SK-N-SH (cell line): ENCODE results near the gene UCP3.

Experiments
- CHD2 ChIP-seq: fragments of 150-350 bp; IDR thresholded peaks from 2 replicates; pipeline ENCODE4 v1.6.1; 2018; ENCODE audit warnings: low read length; ENCODE audit not compliant: partially characterized antibody
- EP300 ChIP-seq, 2 experiments: IDR thresholded peaks; 2 replicates each; pipeline versions ENCODE4 v1.4.0 to v1.6.1; 2012; ENCODE audit warnings: borderline replicate concordance in 1 of 2, low read depth in 1 of 2, low read length in 1 of 2
- EZH2phosphoT487 ChIP-seq: fragments of 200-600 bp; sonication (generic); IDR thresholded peaks from 2 replicates; pipeline ENCODE4 v1.6.1; 2017; ENCODE audit warnings: low read depth, mixed run types, mild to moderate bottlenecking, antibody characterized with exemption, moderate library complexity, borderline replicate concordance
- FOXM1 ChIP-seq: IDR thresholded peaks from 2 replicates; pipeline ENCODE4 v1.4.0; 2012; ENCODE audit warnings: low read depth, mild to moderate bottlenecking
- NFIC ChIP-seq: IDR thresholded peaks from 2 replicates; pipeline ENCODE4 v1.4.0; 2012; ENCODE audit warnings: borderline replicate concordance
- NRF1 ChIP-seq: IDR thresholded peaks from 2 replicates; pipeline ENCODE4 v1.6.1; 2012; ENCODE audit warnings: low read depth, mild to moderate bottlenecking, low read length
- POLR2AphosphoS5 ChIP-seq: IDR thresholded peaks from 2 replicates; pipeline ENCODE4 v1.6.1; 2012; ENCODE audit warnings: low read depth, low read length
- RAD21 ChIP-seq: IDR thresholded peaks from 2 replicates; pipeline ENCODE4 v1.6.1; 2012; ENCODE audit warnings: mild to moderate bottlenecking, low read length
- SIN3A ChIP-seq: IDR thresholded peaks from 2 replicates; pipeline ENCODE4 v1.6.1; 2012; ENCODE audit warnings: low read depth, mild to moderate bottlenecking, low read length, moderate library complexity, borderline replicate concordance
- TEAD4 ChIP-seq: IDR thresholded peaks from 2 replicates; pipeline ENCODE4 v1.4.0; 2012; ENCODE audit warnings: mild to moderate bottlenecking, borderline replicate concordance; ENCODE audit not compliant: insufficient read depth
- TF ChIP-seq, protein P1 (sequence below): fragments of 200-600 bp; sonication (generic); IDR thresholded peaks from 2 replicates; pipeline ENCODE4 v1.6.1; 2017; ENCODE audit warnings: antibody characterized with exemption, mild to moderate bottlenecking, moderate library complexity
- TF ChIP-seq, protein P2 (sequence below): IDR thresholded peaks from 2 replicates; pipeline ENCODE4 v1.4.0; 2012; ENCODE audit warnings: low read depth, borderline replicate concordance

DNA sequence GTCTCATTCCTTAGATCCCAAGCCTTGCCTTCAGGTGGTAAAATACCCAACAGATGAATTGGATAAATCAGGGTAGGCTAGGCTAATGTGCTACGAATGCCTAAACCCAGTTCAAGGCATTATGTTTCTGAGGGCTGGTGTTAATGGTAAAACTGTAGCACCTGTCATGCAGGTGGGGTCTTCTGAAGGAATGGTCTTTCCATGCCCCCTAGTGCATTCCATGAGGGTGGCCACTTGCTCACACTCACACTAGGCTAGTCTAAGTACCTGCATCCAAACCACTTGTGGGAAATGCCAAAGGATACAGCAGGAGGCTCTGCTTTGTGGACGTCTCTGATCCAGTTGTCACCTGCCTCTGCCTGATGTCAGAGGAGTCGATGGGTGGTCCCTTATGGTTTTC lies 24.2 kb upstream of the UCP3 start:
- TF ChIP-seq TEAD4: no peak
- no peak for TF ChIP-seq EP300 (IDR thresholded peaks at IDR 0.05; ENCODE audit: borderline replicate concordance in 1 of 2, low read depth in 1 of 2, low read length in 1 of 2)
- no peak for TF ChIP-seq SIN3A
- TF ChIP-seq, protein P1, sequence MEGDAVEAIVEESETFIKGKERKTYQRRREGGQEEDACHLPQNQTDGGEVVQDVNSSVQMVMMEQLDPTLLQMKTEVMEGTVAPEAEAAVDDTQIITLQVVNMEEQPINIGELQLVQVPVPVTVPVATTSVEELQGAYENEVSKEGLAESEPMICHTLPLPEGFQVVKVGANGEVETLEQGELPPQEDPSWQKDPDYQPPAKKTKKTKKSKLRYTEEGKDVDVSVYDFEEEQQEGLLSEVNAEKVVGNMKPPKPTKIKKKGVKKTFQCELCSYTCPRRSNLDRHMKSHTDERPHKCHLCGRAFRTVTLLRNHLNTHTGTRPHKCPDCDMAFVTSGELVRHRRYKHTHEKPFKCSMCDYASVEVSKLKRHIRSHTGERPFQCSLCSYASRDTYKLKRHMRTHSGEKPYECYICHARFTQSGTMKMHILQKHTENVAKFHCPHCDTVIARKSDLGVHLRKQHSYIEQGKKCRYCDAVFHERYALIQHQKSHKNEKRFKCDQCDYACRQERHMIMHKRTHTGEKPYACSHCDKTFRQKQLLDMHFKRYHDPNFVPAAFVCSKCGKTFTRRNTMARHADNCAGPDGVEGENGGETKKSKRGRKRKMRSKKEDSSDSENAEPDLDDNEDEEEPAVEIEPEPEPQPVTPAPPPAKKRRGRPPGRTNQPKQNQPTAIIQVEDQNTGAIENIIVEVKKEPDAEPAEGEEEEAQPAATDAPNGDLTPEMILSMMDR: no peak
- no peak for TF ChIP-seq FOXM1
- no peak for TF ChIP-seq NRF1
- TF ChIP-seq CHD2: no peak
- TF ChIP-seq POLR2AphosphoS5: no peak
- no peak for TF ChIP-seq EZH2phosphoT487
- TF ChIP-seq, protein P2, sequence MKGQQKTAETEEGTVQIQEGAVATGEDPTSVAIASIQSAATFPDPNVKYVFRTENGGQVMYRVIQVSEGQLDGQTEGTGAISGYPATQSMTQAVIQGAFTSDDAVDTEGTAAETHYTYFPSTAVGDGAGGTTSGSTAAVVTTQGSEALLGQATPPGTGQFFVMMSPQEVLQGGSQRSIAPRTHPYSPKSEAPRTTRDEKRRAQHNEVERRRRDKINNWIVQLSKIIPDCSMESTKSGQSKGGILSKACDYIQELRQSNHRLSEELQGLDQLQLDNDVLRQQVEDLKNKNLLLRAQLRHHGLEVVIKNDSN: no peak
- no peak for TF ChIP-seq NFIC
- TF ChIP-seq RAD21: no peak
